DMS153 treated with DMSO at 0.1 percent for 48 hours (cell line): ENCODE measurements around the gene SYT1.

Experiments used
- DNase-seq: peaks from one replicate; lab custom pipeline; 2025; ENCODE audit not compliant: unreplicated experiment; lab: John Stamatoyannopoulos, UW

SYT1 gene

GRCh38 chr12:79381248-79382208 lies 517.0 kb downstream of the SYT1 start:
- DNase-seq: no peak

GRCh38 chr12:79384551-79384950 lies 520.0 kb downstream of the SYT1 start:
- no peak for DNase-seq

- DNase-seq: no peak
These were observed 523.4 kb downstream of the SYT1 start for GRCh38 chr12:79388011-79388410.

- DNase-seq: no peak
These were observed 529.3 kb downstream of the SYT1 start for GRCh38 chr12:79393842-79394241.

GRCh38 chr12:79397609-79398008 lies 533.0 kb downstream of the SYT1 start:
- no peak for DNase-seq

- DNase-seq: no peak
These were observed 535.9 kb downstream of the SYT1 start for GRCh38 chr12:79400481-79400880.

- DNase-seq: no peak
These were observed 538.0 kb downstream of the SYT1 start for GRCh38 chr12:79402606-79403005.

- DNase-seq: no peak
These were observed 542.4 kb downstream of the SYT1 start for GRCh38 chr12:79406993-79407392.

- DNase-seq: no peak
These were observed 543.4 kb downstream of the SYT1 start for GRCh38 chr12:79407671-79408622.

GRCh38 chr12:79408689-79409088 lies 544.1 kb downstream of the SYT1 start:
- no peak for DNase-seq

GRCh38 chr12:79409562-79409961 lies 545.0 kb downstream of the SYT1 start:
- DNase-seq: no peak

GRCh38 chr12:79411791-79412190 lies 547.2 kb downstream of the SYT1 start:
- no peak for DNase-seq

- no peak for DNase-seq
These were observed 549.2 kb downstream of the SYT1 start for GRCh38 chr12:79413796-79414195.

- peak; percentile 79 for DNase-seq
These were observed 549.7 kb downstream of the SYT1 start for GRCh38 chr12:79414252-79414651.

GRCh38 chr12:79415321-79415720 lies 550.7 kb downstream of the SYT1 start:
- DNase-seq: no peak

- DNase-seq: no peak
These were observed 551.3 kb downstream of the SYT1 start for GRCh38 chr12:79415746-79416435.

- no peak for DNase-seq
These were observed 555.6 kb downstream of the SYT1 start for GRCh38 chr12:79420146-79420618.

GRCh38 chr12:79421236-79421740 lies 556.7 kb downstream of the SYT1 start:
- DNase-seq: no peak

GRCh38 chr12:79422060-79422812 lies 557.7 kb downstream of the SYT1 start:
- no peak for DNase-seq

GRCh38 chr12:79423560-79423959 lies 559.0 kb downstream of the SYT1 start:
- DNase-seq: no peak
